H1 (cell line): ENCODE measurements around the gene C6orf136. TPM values are rescaled to one million over a fixed set of nuclear protein-coding genes. Genes with fewer than 3 reads are reported as not detected.
A peak's percentile ranks its signal among the peaks of the same experiment; 100 is the strongest.

Experiments
- CTCF ChIA-PET: fragments of 300-600 bp; sonication (Branson Sonifier 250); formaldehyde crosslinking; loops from one replicate; lab custom pipeline; 2021; ENCODE audit not compliant: partially characterized antibody; lab: Charles Lee
- POLR2A ChIA-PET: fragments of 300-600 bp; sonication (Branson Sonifier 250); formaldehyde crosslinking; loops from one replicate; lab custom pipeline; 2021; ENCODE audit warnings: inconsistent platforms; ENCODE audit not compliant: partially characterized antibody; lab: Charles Lee
- DNase-seq, 2 experiments: peaks; one replicate each; pipeline versions ENCODE4 v3.0.0 to v3.0.0-alpha.2; 2010 to 2022; ENCODE audit warnings: low spot score in 2 of 2, low read depth in 1 of 2, mixed read lengths in 1 of 2
- FAIRE-seq: peaks from 2 replicates; lab custom pipeline; 2011; peaks lifted over from hg19 to GRCh38; lab: Jason Lieb, UNC
- H2AFZ ChIP-seq: 2 replicates; pipeline ENCODE4 v1.8.1; 2012; ENCODE audit warnings: low read length, inconsistent platforms
- H2AK5ac ChIP-seq: 2 replicates; pipeline ENCODE4 v1.6.1; 2013; ENCODE audit warnings: low read depth, low read length
- H2BK120ac ChIP-seq: replicated peaks from 2 replicates; pipeline ENCODE3; 2013; ENCODE audit warnings: low read depth, low read length, inconsistent platforms
- H2BK12ac ChIP-seq: 2 replicates; pipeline ENCODE4 v1.6.1; 2013; ENCODE audit warnings: low read depth, low read length
- H2BK15ac ChIP-seq: 2 replicates; pipeline ENCODE4 v1.6.1; 2013; ENCODE audit warnings: low read length
- H2BK20ac ChIP-seq: 2 replicates; pipeline ENCODE4 v1.6.1; 2013; ENCODE audit warnings: low read length
- H2BK5ac ChIP-seq: 2 replicates; pipeline ENCODE4 v1.6.1; 2013; ENCODE audit warnings: low read depth, low read length
- H3K14ac ChIP-seq: 2 replicates; pipeline ENCODE4 v1.6.1; 2013; ENCODE audit warnings: inconsistent platforms; ENCODE audit not compliant: insufficient read length
- H3K18ac ChIP-seq: 2 replicates; pipeline ENCODE4 v1.6.1; 2013; ENCODE audit warnings: low read length; ENCODE audit errors: extremely low read depth
- H3K23ac ChIP-seq: 2 replicates; pipeline ENCODE4 v1.6.1; 2013; ENCODE audit warnings: inconsistent platforms; ENCODE audit not compliant: insufficient read length
- H3K23me2 ChIP-seq: 2 replicates; pipeline ENCODE4 v1.6.1; 2013; ENCODE audit warnings: low read depth, low read length
- H3K27ac ChIP-seq: 2 replicates; pipeline ENCODE4 v1.6.1; 2011; ENCODE audit warnings: low read depth, low read length, inconsistent platforms
- H3K27me3 ChIP-seq, 4 experiments: replicated peaks in 1 of 4; 1 replicate in 1 of 4; 2 replicates in 3 of 4; pipeline versions ENCODE4 v1.6.1 to v1.8.1; 2011 to 2013; ENCODE audit warnings: low read length in 3 of 4, mild to moderate bottlenecking in 3 of 4, inconsistent platforms in 2 of 4, mixed read lengths in 2 of 4, moderate library complexity in 1 of 4; ENCODE audit not compliant: control insufficient read depth in 3 of 4, insufficient read depth in 3 of 4; ENCODE audit errors: extremely low read depth in 1 of 4
- H3K36me3 ChIP-seq, 4 experiments: 2 replicates each; pipeline versions ENCODE4 v1.6.1 to v1.8.1; 2011 to 2013; ENCODE audit warnings: mild to moderate bottlenecking in 4 of 4, low read length in 3 of 4, moderate library complexity in 2 of 4, control low read depth in 1 of 4, inconsistent platforms in 1 of 4; ENCODE audit not compliant: insufficient read depth in 4 of 4, control insufficient read depth in 2 of 4
- H3K4ac ChIP-seq: replicated peaks from 2 replicates; pipeline ENCODE3; 2013; ENCODE audit warnings: low read length, low read depth, mixed read lengths, inconsistent platforms; ENCODE audit not compliant: insufficient read length
- H3K4me1 ChIP-seq, 4 experiments: replicated peaks in 1 of 4; 1 replicate in 1 of 4; 2 replicates in 3 of 4; pipeline versions ENCODE4 v1.6.1 to v1.8.1; 2011 to 2013; ENCODE audit warnings: low read length in 3 of 4, inconsistent platforms in 2 of 4, mixed read lengths in 1 of 4; ENCODE audit not compliant: insufficient read depth in 4 of 4, control insufficient read depth in 3 of 4
- H3K4me2 ChIP-seq, 2 experiments: 2 replicates each; pipeline versions ENCODE4 v1.6.1 to v1.8.1; 2011 to 2013; ENCODE audit warnings: low read depth in 2 of 2, low read length in 2 of 2, control low read depth in 1 of 2, inconsistent platforms in 1 of 2, mild to moderate bottlenecking in 1 of 2; ENCODE audit not compliant: insufficient read depth in 1 of 2
- H3K4me3 ChIP-seq, 4 experiments: fragments of 200-600, 300-600 bp in 1 of 4; sonication (generic), shearing (Covaris generic), sonication (Bioruptor Twin) in 1 of 4; 2 replicates each; pipeline versions ENCODE4 v1.5.1 to v1.8.1; 2011 to 2016; ENCODE audit warnings: low read length in 4 of 4, low read depth in 3 of 4, control low read depth in 2 of 4, inconsistent platforms in 2 of 4, mild to moderate bottlenecking in 2 of 4, mixed read lengths in 1 of 4, moderate library complexity in 1 of 4; ENCODE audit not compliant: insufficient read depth in 2 of 4; ENCODE audit errors: extremely low read depth in 1 of 4
- H3K56ac ChIP-seq: replicated peaks from 2 replicates; pipeline ENCODE3; 2013; ENCODE audit warnings: low read depth, mild to moderate bottlenecking, mixed read lengths, low read length, inconsistent platforms; ENCODE audit not compliant: insufficient read length
- H3K79me1 ChIP-seq: 2 replicates; pipeline ENCODE4 v1.6.1; 2013; ENCODE audit warnings: low read depth, low read length, control low read depth
- H3K79me2 ChIP-seq, 2 experiments: 2 replicates each; pipeline versions ENCODE4 v1.6.1 to v1.8.1; 2012 to 2013; ENCODE audit warnings: low read length in 2 of 2, mild to moderate bottlenecking in 2 of 2, inconsistent platforms in 1 of 2; ENCODE audit not compliant: insufficient read depth in 2 of 2, control insufficient read depth in 1 of 2
- H3K9ac ChIP-seq, 4 experiments: replicated peaks in 1 of 4; 1 replicate in 1 of 4; 2 replicates in 3 of 4; pipeline versions ENCODE4 v1.6.1 to v1.8.1; 2011 to 2013; ENCODE audit warnings: low read depth in 3 of 4, low read length in 3 of 4, control low read depth in 2 of 4, mild to moderate bottlenecking in 2 of 4, moderate library complexity in 2 of 4, inconsistent platforms in 1 of 4; ENCODE audit errors: extremely low read depth in 1 of 4
- H3K9me3 ChIP-seq, 2 experiments: 2 replicates each; pipeline versions ENCODE4 v1.6.1 to v1.8.1; 2012 to 2013; ENCODE audit warnings: mild to moderate bottlenecking in 2 of 2, moderate library complexity in 2 of 2, control low read depth in 1 of 2, inconsistent platforms in 1 of 2, low read depth in 1 of 2, low read length in 1 of 2, mixed read lengths in 1 of 2; ENCODE audit not compliant: insufficient read depth in 2 of 2
- H4K20me1 ChIP-seq, 2 experiments: replicated peaks in 1 of 2; 2 replicates each; pipeline versions ENCODE3 to v1.8.1; 2011 to 2013; ENCODE audit warnings: inconsistent platforms in 2 of 2, low read length in 2 of 2, mild to moderate bottlenecking in 1 of 2; ENCODE audit not compliant: insufficient read depth in 2 of 2, control insufficient read depth in 1 of 2
- H4K5ac ChIP-seq: 2 replicates; pipeline ENCODE4 v1.6.1; 2013; ENCODE audit warnings: low read length, low read depth, mixed read lengths, inconsistent platforms; ENCODE audit not compliant: insufficient read length
- H4K8ac ChIP-seq: 2 replicates; pipeline ENCODE4 v1.8.0; 2013; ENCODE audit warnings: mild to moderate bottlenecking, moderate library complexity, low read length, inconsistent platforms; ENCODE audit not compliant: insufficient read depth; ENCODE audit errors: extremely low read depth
- H4K91ac ChIP-seq: replicated peaks from 2 replicates; pipeline ENCODE3; 2013; ENCODE audit warnings: low read length, mixed read lengths, inconsistent platforms; ENCODE audit not compliant: insufficient read length
- CTCF ChIP-seq, 3 experiments: IDR thresholded peaks; 1 replicate in 2 of 3; 2 replicates in 1 of 3; pipeline versions ENCODE4 v1.5.1 to v1.6.1; 2011; ENCODE audit warnings: low read length in 3 of 3, mild to moderate bottlenecking in 3 of 3, inconsistent platforms in 2 of 3, low read depth in 1 of 3, moderate library complexity in 1 of 3; ENCODE audit not compliant: insufficient read depth in 1 of 3; ENCODE audit errors: control extremely low read depth in 1 of 3
- SRF ChIP-seq: IDR thresholded peaks from 2 replicates; pipeline ENCODE4 v1.6.1; 2011; ENCODE audit warnings: mild to moderate bottlenecking, low read depth, low read length, moderate library complexity
- WGBS, 2 experiments: shearing (Covaris generic) in 1 of 2; methylation state at CpG; one replicate each; pipeline versions ENCODE4 v1.1.6 to v1.1.7; 2013 to 2015; ENCODE audit warnings: low lambda C conversion rate in 2 of 2, mixed read lengths in 2 of 2, inconsistent platforms in 1 of 2, low coverage in 1 of 2, missing lambda C conversion rate in 1 of 2; ENCODE audit not compliant: insufficient replicate concordance in 2 of 2, insufficient coverage in 1 of 2, insufficient read length in 1 of 2; ENCODE audit errors: extremely low coverage in 1 of 2, missing lambda C conversion rate in 1 of 2; 5-methylcytosine and 5-hydroxymethylcytosine counted together
- polyA plus RNA-seq, 7 experiments: library from polyadenylated mRNA; depleted of rRNA in 3 of 7; stranded (reverse) in 5 of 7; unstranded in 2 of 7; fragments of >200 nt in 5 of 7; fragments of 200-250 nt in 2 of 7; gene quantifications; 1 replicate in 5 of 7; 2 replicates in 1 of 7; 4 replicates in 1 of 7; pipeline versions ENCODE4 v1.2.1 to v1.2.3, GENCODE V29; 2011 to 2013; ENCODE audit warnings: missing spikeins in 2 of 7, mixed read lengths in 2 of 7
- total RNA-seq: library from RNA; stranded (reverse); fragmentation: NEBNext Ultra II Directional; extraction: Animal tissue kit (Norgen Biotek cat#: 25700); gene quantifications from 2 replicates; pipeline ENCODE4 v1.2.1, GENCODE V29; 2021

The C6orf136 gene
- total and polyA plus RNA-seq, 2 of the 8 experiments (the other 6 are each of a cell fraction or from before 2014, with no cell fraction given), result 20.8 to 23.1 TPM

- Histone ChIP-seq H4K91ac (no peak overlapping the region), H3K79me1 (no peaks in the 10 kb centered on the region), H4K5ac (no peak overlapping the region), H2BK12ac (no peak overlapping the region), H3K23ac (no peak overlapping the region), H2BK20ac (no peak overlapping the region), H2BK120ac (no peak overlapping the region), H3K9me3 (no peaks in the 10 kb centered on the region), H4K20me1 (peaks cover 0 to 2% of the 10 kb centered on the region in 2 experiments), H3K56ac (no peak overlapping the region), H3K23me2 (peaks cover 6% of the 10 kb centered on the region), H4K8ac (no peak overlapping the region), H3K27me3 (no peaks in the 10 kb centered on the region), H3K79me2 (peaks cover 0 to 4% of the 10 kb centered on the region in 2 experiments; a peak in 2 of 4 replicates), H2BK15ac (no peak overlapping the region), H3K4ac (no peak overlapping the region), H3K18ac (no peak overlapping the region), H2AFZ (no peak overlapping the region), H3K9ac (no peak overlapping the region), H3K4me2 (no peak overlapping the region; a peak in 1 of 4 replicates), H3K4me3 (no peak overlapping the region), H2AK5ac (no peak overlapping the region), H3K14ac (no peak overlapping the region), H3K4me1 (no peaks in the 10 kb centered on the region; a peak in 1 of 7 replicates), H3K36me3 (peaks cover 4 to 12% (median 8%) of the 10 kb centered on the region in 4 experiments; a peak in 5 of 8 replicates), H3K27ac (no peak overlapping the region), H2BK5ac (no peak overlapping the region)
- WGBS, 2 experiments, result 93% methylated on average over 27 of the region's 27 CpGs; no CpG with 5 or more reads in 1 of the 2 experiments
- no peak for TF ChIP-seq SRF
- TF ChIP-seq CTCF (IDR thresholded peaks at IDR 0.05; ENCODE audit: control extremely low read depth in 1 of 3, insufficient read depth in 1 of 3, low read depth in 1 of 3, low read length in 3 of 3), result peak in 2 of 3 experiments; percentile 13 to 38; a peak in 2 of 4 replicates
- ChIA-PET POLR2A (interaction anchor here (0.6 to 18.7 kb wide), 7 partner anchors 11 to 132 kb away, joined by 3 to 388 read pairs (median 7); partner anchors contain the start of genes MDC1, MRPS18B, PPP1R10 and TUBB), CTCF (interaction anchor here (1.8 to 3.0 kb wide), 4 partner anchors 12 to 52 kb away, joined by 8 to 12 read pairs (median 10); no protein-coding TSS in a partner anchor)
- no peak for DNase-seq
- no peak for FAIRE-seq
These were observed 24.0 kb downstream of the C6orf136 start for GRCh38 chr6:30670760-30671527.
